Mesodermal cell (in vitro differentiated cells): Measurements from ENCODE around the gene CD177.
"Not testable (repeated sequence)": the region's sequence is repeated elsewhere in the genome, so short reads cannot be mapped to it uniquely, and the experiment has no call there.

Source experiments
- H3K27ac ChIP-seq: 2 replicates; pipeline ENCODE4 v1.7.0; 2013; ENCODE audit warnings: mild to moderate bottlenecking, low read depth, low read length, moderate library complexity; ENCODE audit not compliant: severe bottlenecking
- H3K36me3 ChIP-seq: 2 replicates; pipeline ENCODE4 v1.7.1; 2013; ENCODE audit warnings: mild to moderate bottlenecking, low read length, moderate library complexity; ENCODE audit not compliant: control insufficient read depth, insufficient read depth
- H3K4me1 ChIP-seq: one replicate; pipeline ENCODE4 v1.7.1; 2013; ENCODE audit warnings: mild to moderate bottlenecking, low read length; ENCODE audit not compliant: insufficient read depth, control insufficient read depth, poor library complexity, severe bottlenecking
- H3K4me3 ChIP-seq: 2 replicates; pipeline ENCODE4 v1.7.0; 2013; ENCODE audit warnings: low read length, control low read depth, mild to moderate bottlenecking; ENCODE audit not compliant: insufficient read depth, poor library complexity, severe bottlenecking; ENCODE audit errors: extremely low read depth
- H3K9me3 ChIP-seq: 2 replicates; pipeline ENCODE4 v1.7.1; 2013; ENCODE audit warnings: mild to moderate bottlenecking, low read length, moderate library complexity; ENCODE audit not compliant: control insufficient read depth
- WGBS, 2 experiments: methylation state at CpG; one replicate each; pipeline ENCODE4 v1.1.5; 2013; ENCODE audit warnings: missing lambda C conversion rate in 2 of 2; ENCODE audit not compliant: insufficient coverage in 2 of 2; 5-methylcytosine and 5-hydroxymethylcytosine counted together

Gene CD177

DNA sequence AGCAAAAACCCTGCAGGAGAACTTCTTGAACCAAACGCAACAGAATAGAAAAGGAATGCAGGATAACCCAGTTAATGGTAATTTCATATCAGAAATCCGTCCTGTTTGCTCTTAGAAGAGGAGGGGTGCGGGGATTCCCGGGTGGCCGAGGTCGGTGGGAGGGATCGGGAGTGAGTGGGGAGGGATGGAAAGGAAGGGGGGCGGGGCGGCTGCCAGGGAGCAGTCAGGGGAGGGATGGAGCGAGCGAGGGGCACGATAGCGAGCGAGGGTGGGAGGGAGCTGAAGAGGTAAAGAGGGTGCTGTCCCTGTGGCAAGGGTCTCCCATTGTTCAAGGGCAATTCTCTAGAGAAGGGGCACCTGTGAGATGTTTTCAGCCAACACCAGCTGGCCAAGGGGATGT is 26.5 kb downstream of the CD177 start:
- WGBS, 2 experiments: 43 to 70% methylated on average over 7 to 14 of the region's 14 CpGs
- H3K9me3 ChIP-seq: no peaks in the 10 kb centered on the region
- no peaks in the 10 kb centered on the region for H3K36me3 ChIP-seq
- no peak overlapping the region for H3K4me3 ChIP-seq
- H3K4me1 ChIP-seq: no peaks in the 10 kb centered on the region
- no peak overlapping the region for H3K27ac ChIP-seq

GRCh38 chr19:43380771-43381386 is 27.4 kb downstream of the CD177 start:
- no peaks in the 10 kb centered on the region for H3K4me1 ChIP-seq
- 78% methylated on average over 2 to 3 of the region's 4 CpGs for WGBS, 2 experiments

DNA sequence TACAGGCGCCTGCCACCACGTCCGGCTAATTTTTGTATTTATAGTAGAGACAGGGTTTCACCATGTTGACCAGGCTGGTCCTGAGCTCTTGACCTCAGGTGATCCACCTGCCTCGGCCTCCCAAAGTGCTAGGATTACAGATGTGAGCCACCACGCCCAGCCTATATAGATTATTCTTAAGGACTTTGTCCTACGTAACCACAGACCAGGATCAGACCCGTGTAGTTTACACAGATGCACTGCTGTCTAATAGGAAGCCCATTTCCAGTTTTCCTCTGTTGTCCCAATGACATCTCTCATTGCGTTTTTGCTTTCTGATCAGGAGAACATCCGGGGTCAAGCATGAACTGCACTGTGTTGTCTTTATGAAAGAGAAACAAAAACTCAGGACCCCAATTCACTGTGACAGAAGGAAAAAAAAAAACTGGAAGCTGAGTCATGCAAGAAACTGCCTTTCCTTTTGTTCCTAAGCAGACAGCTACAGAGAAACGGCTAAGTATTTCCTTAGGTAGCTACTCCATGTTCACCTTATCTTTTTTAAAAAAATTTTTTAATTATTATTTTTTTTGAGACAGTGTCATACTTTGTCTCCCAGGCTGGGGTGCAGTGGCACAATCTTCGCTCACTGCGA is 29.2 kb downstream of the CD177 start:
- H3K9me3 ChIP-seq, H3K36me3 ChIP-seq, H3K4me1 ChIP-seq, H3K27ac ChIP-seq, H3K4me3 ChIP-seq: not testable (repeated sequence)
- WGBS, 2 experiments: no CpG with 5 or more reads among the region's 12 CpGs

More at GRCh38 chr19:43380771-43381386, 27.4 kb downstream of the CD177 start:
- Histone ChIP-seq H3K9me3 (no peaks in the 10 kb centered on the region), H3K27ac (no peak overlapping the region), H3K36me3 (no peaks in the 10 kb centered on the region), H3K4me3 (no peak overlapping the region)

DNA sequence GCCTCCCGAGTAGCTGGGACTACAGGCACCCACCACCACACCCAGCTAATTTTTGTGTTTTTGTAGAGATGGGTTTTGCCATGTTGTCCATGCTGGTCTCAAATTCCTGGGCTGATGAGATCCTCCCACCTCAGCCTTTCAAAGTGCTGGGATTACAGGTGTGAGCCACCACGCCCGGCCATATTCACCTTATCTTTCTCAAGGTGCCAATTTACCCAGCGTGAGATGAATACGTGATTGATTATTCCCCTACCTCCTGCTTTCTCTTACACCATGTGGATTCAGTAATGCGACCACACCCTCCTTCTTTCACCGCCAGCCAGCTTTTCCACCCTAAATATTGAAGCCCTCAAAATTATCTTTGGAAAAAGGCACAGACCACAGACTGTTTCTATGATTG is 29.8 kb downstream of the CD177 start:
- not testable (repeated sequence) for H3K4me3 ChIP-seq, H3K27ac ChIP-seq, H3K9me3 ChIP-seq, H3K4me1 ChIP-seq, H3K36me3 ChIP-seq
- 90 to 92% methylated on average over 2 to 5 of the region's 7 CpGs for WGBS, 2 experiments

GRCh38 chr19:43383759-43384158 is 30.3 kb downstream of the CD177 start:
- H3K9me3 ChIP-seq, H3K4me1 ChIP-seq, H3K36me3 ChIP-seq, H3K27ac ChIP-seq, H3K4me3 ChIP-seq: not testable (repeated sequence)
- 59% methylated on average over 2 of the region's 3 CpGs; no CpG with 5 or more reads in 1 of the 2 experiments for WGBS, 2 experiments

DNA sequence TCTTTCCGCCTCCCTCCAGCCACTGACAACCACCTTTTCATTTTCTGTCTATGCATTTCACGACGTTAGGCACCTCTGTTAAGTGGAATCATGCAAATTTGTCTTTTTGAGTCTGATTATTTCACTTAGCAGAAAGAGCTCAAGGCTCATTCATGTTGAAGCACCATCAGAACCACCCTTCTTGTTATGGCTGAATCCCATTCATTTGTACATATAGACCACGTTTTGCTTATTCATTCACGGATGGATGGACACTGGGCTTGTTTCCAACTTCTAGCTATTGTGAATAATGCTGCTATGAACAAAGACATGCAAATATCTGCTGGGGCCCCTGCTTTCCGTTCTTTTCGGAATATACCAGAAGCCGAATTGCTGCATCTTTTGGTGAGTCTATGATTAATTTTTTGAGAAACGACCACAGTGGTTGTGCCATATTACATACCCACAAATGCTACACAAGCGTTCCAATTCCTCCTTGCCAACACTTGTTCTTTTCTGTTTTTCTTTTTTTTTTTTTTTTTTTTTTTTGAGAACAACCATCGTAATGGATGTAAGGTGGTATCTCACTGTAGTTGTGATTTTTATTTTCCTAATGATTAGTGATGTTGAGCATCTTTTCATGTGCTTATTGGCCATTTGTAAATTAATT is 37.5 kb downstream of the CD177 start:
- not testable (repeated sequence) for H3K4me3 ChIP-seq, H3K4me1 ChIP-seq, H3K36me3 ChIP-seq, H3K9me3 ChIP-seq, H3K27ac ChIP-seq
- 60 to 67% methylated on average over 1 of the region's 11 CpGs for WGBS, 2 experiments

DNA sequence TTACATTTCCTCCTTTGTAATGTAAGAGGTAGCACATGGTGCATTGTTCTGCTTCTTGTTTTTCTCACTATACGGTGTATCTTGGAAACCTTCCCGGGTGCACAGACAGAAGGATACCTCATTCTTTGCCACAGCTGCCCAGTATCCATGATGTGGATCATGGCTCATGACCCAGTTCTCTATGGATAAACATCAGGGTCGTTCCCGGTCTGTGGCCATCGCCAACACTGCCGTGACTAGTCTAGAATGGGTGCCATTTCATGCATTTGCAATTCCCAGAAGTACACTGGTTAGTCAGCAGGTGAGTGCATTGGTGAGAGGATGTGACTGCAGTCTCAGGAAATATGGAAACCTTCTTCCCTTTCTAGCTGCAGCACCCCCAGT is 38.1 kb downstream of the CD177 start:
- H3K9me3 ChIP-seq, H3K4me1 ChIP-seq, H3K27ac ChIP-seq, H3K36me3 ChIP-seq, H3K4me3 ChIP-seq: not testable (repeated sequence)
- WGBS, 2 experiments: 93 to 100% methylated on average over 1 to 6 of the region's 6 CpGs

GRCh38 chr19:43393501-43393900 is 40.0 kb downstream of the CD177 start:
- not testable (repeated sequence) for H3K4me1 ChIP-seq, H3K27ac ChIP-seq, H3K9me3 ChIP-seq, H3K36me3 ChIP-seq, H3K4me3 ChIP-seq
- WGBS, 2 experiments: 80% methylated on average over 1 of the region's 3 CpGs; no CpG with 5 or more reads in 1 of the 2 experiments

DNA sequence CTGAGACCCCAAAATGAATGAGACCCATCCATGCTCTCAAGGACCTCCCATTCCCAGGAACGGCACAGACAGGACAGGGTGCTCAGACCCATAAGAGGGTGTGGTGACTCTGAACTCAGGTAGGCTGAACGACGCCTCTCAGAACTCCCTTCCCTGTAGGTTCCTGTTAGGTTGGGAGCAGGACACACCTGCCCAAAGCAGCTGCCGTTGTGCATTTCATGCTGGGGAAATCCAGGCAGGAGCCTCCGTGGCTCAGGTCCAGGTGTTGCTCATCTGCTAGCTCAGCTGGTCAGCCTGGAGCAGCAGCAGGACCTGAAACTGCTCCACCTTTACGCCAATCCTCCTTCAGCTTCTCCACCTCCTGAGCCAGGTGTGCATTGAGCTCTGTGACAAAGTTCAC is 42.1 kb downstream of the CD177 start:
- no peak overlapping the region for H3K4me3 ChIP-seq
- WGBS, 2 experiments: 89 to 90% methylated on average over 6 of the region's 6 CpGs

DNA sequence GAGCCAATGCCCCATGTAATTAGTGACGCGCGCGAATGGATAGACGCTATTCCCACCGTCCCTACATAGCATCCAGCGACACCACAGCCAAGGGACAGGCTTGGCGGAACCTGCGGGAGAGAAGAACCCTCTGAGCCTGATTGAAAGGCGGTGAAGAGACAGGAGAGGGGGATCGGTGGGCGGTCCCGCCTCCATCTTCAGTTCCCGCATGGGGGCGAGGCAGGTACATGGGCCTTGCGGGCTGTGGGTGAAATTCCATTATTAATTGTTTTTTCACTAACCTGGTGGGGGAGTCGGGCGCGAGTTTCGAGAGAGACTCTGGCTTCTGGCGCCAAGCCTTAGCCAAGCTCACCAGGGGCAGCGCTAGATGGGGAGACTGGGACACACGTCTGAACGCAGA is 52.8 kb downstream of the CD177 start:
- 91 to 95% methylated on average over 10 to 23 of the region's 24 CpGs for WGBS, 2 experiments

More for the DNA sequence above, 42.1 kb downstream of the CD177 start:
- H3K4me1 ChIP-seq: no peaks in the 10 kb centered on the region
- no peaks in the 10 kb centered on the region for H3K36me3 ChIP-seq
- H3K27ac ChIP-seq: no peak overlapping the region
- H3K9me3 ChIP-seq: no peaks in the 10 kb centered on the region

DNA sequence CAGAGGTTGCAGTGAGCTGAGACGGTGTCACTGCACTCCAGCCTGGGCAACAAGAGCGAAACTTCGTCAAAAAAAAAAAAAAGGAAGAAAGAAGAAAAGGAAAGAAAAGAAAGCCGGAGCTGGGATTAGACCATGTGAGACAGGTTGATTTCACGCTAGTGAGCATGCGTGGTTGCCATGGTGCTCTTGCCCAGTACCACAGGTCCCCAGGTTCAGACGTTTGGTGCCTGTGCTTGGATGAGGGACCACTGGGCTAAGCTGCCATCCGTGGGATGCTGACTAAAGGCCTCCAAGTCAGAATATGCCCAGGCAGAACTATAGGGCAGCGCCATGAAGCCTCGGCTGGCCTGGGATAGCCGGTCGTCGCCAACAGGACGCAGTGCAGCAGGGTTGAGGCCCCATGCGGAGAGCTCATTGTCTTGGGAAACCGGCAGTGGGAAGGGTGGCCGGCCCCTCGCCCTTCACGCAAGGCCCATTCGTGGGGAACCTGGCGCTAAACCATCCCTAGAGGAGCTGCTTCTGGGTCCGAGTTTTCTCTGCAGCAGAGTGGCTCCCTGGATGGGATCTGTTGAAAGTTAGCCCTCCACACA is 54.0 kb downstream of the CD177 start:
- Histone ChIP-seq H3K4me3 (no peak overlapping the region), H3K27ac (no peak overlapping the region), H3K9me3 (no peaks in the 10 kb centered on the region), H3K4me1 (no peaks in the 10 kb centered on the region), H3K36me3 (no peaks in the 10 kb centered on the region)
- 76 to 83% methylated on average over 21 to 22 of the region's 22 CpGs for WGBS, 2 experiments

More for the DNA sequence above, 52.8 kb downstream of the CD177 start:
- Histone ChIP-seq H3K4me1 (no peaks in the 10 kb centered on the region), H3K27ac (no peak overlapping the region), H3K4me3 (no peak overlapping the region), H3K9me3 (no peaks in the 10 kb centered on the region), H3K36me3 (no peaks in the 10 kb centered on the region)
